ENCODE data around the gene DIDO1. TPM values are rescaled to one million over a fixed set of nuclear protein-coding genes. Genes with fewer than 3 reads are reported as not detected.
A peak's percentile ranks its signal among the peaks of the same experiment; 100 is the strongest.

Gene DIDO1
- total and polyA plus RNA-seq, 2 of the 13 experiments (the other 11 are each of a cell fraction or from before 2014, with no cell fraction given) = 75.0 to 75.1 TPM

GRCh38 chr20:62832212-62832922, 93.9 kb downstream of the DIDO1 start (continued):
- no peak for TF ChIP-seq ZBTB34 (CRISPR knock-in tag; IDR thresholded peaks at IDR 0.05)
- TF ChIP-seq LBX2 (CRISPR knock-in tag; IDR thresholded peaks at IDR 0.05; ENCODE audit: borderline replicate concordance) = no peak
- TF ChIP-seq, protein P1, sequence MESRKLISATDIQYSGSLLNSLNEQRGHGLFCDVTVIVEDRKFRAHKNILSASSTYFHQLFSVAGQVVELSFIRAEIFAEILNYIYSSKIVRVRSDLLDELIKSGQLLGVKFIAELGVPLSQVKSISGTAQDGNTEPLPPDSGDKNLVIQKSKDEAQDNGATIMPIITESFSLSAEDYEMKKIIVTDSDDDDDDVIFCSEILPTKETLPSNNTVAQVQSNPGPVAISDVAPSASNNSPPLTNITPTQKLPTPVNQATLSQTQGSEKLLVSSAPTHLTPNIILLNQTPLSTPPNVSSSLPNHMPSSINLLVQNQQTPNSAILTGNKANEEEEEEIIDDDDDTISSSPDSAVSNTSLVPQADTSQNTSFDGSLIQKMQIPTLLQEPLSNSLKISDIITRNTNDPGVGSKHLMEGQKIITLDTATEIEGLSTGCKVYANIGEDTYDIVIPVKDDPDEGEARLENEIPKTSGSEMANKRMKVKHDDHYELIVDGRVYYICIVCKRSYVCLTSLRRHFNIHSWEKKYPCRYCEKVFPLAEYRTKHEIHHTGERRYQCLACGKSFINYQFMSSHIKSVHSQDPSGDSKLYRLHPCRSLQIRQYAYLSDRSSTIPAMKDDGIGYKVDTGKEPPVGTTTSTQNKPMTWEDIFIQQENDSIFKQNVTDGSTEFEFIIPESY (CRISPR knock-in tag; IDR thresholded peaks at IDR 0.05) = no peak
- no peak for TF ChIP-seq ATF7 (IDR thresholded peaks at IDR 0.05)
- no peak for TF ChIP-seq ATF7 (CRISPR knock-in tag; IDR thresholded peaks at IDR 0.05)
- no peak for TF ChIP-seq FOXK1 (CRISPR knock-in tag; IDR thresholded peaks at IDR 0.05; ENCODE audit: borderline replicate concordance, low read depth)
- peak; percentile 30 for TF ChIP-seq HNRNPLL (IDR thresholded peaks at IDR 0.05; ENCODE audit: low read depth, low read length, poor library complexity, severe bottlenecking)
- TF ChIP-seq ZNF777 (CRISPR knock-in tag; IDR thresholded peaks at IDR 0.05) = peak; percentile 20; the same call in 1 of the 2 replicates
- TF ChIP-seq ZUFSP (CRISPR knock-in tag; IDR thresholded peaks at IDR 0.05; ENCODE audit: borderline replicate concordance) = no peak
- TF ChIP-seq, protein P2, sequence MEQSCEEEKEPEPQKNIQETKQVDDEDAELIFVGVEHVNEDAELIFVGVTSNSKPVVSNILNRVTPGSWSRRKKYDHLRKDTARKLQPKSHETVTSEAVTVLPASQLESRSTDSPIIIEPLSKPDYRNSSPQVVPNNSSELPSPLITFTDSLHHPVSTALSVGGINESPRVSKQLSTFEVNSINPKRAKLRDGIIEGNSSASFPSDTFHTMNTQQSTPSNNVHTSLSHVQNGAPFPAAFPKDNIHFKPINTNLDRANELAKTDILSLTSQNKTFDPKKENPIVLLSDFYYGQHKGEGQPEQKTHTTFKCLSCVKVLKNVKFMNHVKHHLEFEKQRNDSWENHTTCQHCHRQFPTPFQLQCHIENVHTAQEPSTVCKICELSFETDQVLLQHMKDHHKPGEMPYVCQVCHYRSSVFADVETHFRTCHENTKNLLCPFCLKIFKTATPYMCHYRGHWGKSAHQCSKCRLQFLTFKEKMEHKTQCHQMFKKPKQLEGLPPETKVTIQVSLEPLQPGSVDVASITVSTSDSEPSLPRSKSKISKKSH (CRISPR knock-in tag; IDR thresholded peaks at IDR 0.05; ENCODE audit: borderline replicate concordance) = no peak
- TF ChIP-seq, protein P3, sequence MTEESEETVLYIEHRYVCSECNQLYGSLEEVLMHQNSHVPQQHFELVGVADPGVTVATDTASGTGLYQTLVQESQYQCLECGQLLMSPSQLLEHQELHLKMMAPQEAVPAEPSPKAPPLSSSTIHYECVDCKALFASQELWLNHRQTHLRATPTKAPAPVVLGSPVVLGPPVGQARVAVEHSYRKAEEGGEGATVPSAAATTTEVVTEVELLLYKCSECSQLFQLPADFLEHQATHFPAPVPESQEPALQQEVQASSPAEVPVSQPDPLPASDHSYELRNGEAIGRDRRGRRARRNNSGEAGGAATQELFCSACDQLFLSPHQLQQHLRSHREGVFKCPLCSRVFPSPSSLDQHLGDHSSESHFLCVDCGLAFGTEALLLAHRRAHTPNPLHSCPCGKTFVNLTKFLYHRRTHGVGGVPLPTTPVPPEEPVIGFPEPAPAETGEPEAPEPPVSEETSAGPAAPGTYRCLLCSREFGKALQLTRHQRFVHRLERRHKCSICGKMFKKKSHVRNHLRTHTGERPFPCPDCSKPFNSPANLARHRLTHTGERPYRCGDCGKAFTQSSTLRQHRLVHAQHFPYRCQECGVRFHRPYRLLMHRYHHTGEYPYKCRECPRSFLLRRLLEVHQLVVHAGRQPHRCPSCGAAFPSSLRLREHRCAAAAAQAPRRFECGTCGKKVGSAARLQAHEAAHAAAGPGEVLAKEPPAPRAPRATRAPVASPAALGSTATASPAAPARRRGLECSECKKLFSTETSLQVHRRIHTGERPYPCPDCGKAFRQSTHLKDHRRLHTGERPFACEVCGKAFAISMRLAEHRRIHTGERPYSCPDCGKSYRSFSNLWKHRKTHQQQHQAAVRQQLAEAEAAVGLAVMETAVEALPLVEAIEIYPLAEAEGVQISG (CRISPR knock-in tag; IDR thresholded peaks at IDR 0.05) = peak; percentile 2; the same call in 1 of the 2 replicates
- TF ChIP-seq, protein P4, sequence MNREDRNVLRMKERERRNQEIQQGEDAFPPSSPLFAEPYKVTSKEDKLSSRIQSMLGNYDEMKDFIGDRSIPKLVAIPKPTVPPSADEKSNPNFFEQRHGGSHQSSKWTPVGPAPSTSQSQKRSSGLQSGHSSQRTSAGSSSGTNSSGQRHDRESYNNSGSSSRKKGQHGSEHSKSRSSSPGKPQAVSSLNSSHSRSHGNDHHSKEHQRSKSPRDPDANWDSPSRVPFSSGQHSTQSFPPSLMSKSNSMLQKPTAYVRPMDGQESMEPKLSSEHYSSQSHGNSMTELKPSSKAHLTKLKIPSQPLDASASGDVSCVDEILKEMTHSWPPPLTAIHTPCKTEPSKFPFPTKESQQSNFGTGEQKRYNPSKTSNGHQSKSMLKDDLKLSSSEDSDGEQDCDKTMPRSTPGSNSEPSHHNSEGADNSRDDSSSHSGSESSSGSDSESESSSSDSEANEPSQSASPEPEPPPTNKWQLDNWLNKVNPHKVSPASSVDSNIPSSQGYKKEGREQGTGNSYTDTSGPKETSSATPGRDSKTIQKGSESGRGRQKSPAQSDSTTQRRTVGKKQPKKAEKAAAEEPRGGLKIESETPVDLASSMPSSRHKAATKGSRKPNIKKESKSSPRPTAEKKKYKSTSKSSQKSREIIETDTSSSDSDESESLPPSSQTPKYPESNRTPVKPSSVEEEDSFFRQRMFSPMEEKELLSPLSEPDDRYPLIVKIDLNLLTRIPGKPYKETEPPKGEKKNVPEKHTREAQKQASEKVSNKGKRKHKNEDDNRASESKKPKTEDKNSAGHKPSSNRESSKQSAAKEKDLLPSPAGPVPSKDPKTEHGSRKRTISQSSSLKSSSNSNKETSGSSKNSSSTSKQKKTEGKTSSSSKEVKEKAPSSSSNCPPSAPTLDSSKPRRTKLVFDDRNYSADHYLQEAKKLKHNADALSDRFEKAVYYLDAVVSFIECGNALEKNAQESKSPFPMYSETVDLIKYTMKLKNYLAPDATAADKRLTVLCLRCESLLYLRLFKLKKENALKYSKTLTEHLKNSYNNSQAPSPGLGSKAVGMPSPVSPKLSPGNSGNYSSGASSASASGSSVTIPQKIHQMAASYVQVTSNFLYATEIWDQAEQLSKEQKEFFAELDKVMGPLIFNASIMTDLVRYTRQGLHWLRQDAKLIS (CRISPR knock-in tag; IDR thresholded peaks at IDR 0.05) = no peak

Measured in HepG2 (cell line).